ENCODE data around the gene CARMIL1.

Gene CARMIL1

GRCh38 chr6:25550631-25551030 lies 271.5 kb downstream of the CARMIL1 start:
- H3K4me1 Mint-ChIP-seq (ENCODE audit: low read depth in 2 of 2), result no peaks in the 10 kb centered on the region
- H3K4me3 Mint-ChIP-seq, result no peak overlapping the region
- no peaks in the 10 kb centered on the region for H3K9me3 Mint-ChIP-seq
- H3K27ac Mint-ChIP-seq, result no peak overlapping the region
- no peak for ATAC-seq (replicated peaks)
- H3K36me3 Mint-ChIP-seq (ENCODE audit: insufficient read depth), result peaks cover 3% of the 10 kb centered on the region
- no peak for DNase-seq
- H3K27me3 Mint-ChIP-seq, result peaks cover 0 to 6% of the 10 kb centered on the region in 2 donors

- H3K27me3 Mint-ChIP-seq, result peaks cover 0 to 22% of the 10 kb centered on the region in 2 donors
- ATAC-seq (replicated peaks) (no peak), DNase-seq (no peak)
- peaks cover 3% of the 10 kb centered on the region for H3K36me3 Mint-ChIP-seq (ENCODE audit: insufficient read depth)
- H3K4me3 Mint-ChIP-seq, result no peak overlapping the region
- H3K9me3 Mint-ChIP-seq, result no peaks in the 10 kb centered on the region
- H3K27ac Mint-ChIP-seq, result no peak overlapping the region
- peaks cover 2 to 4% of the 10 kb centered on the region in 2 donors for H3K4me1 Mint-ChIP-seq (ENCODE audit: low read depth in 2 of 2)
Measured at GRCh38 chr6:25553502-25553901, 274.3 kb downstream of the CARMIL1 start.

GRCh38 chr6:25555188-25555587 lies 276.0 kb downstream of the CARMIL1 start:
- H3K4me1 Mint-ChIP-seq (ENCODE audit: low read depth in 2 of 2), result peaks cover 2 to 4% of the 10 kb centered on the region in 2 donors
- H3K9me3 Mint-ChIP-seq, result no peaks in the 10 kb centered on the region
- no peak for ATAC-seq (replicated peaks)
- H3K4me3 Mint-ChIP-seq, result no peak overlapping the region
- no peak for DNase-seq
- H3K36me3 Mint-ChIP-seq (ENCODE audit: insufficient read depth), result peaks cover 3% of the 10 kb centered on the region
- no peak overlapping the region for H3K27ac Mint-ChIP-seq
- H3K27me3 Mint-ChIP-seq, result peaks cover 0 to 28% of the 10 kb centered on the region in 2 donors

- peak; percentile 62 to 76 (median 72) for DNase-seq
- H3K27me3 Mint-ChIP-seq, result peaks cover 0 to 28% of the 10 kb centered on the region in 2 donors
- H3K9me3 Mint-ChIP-seq, result no peaks in the 10 kb centered on the region
- no peaks in the 10 kb centered on the region for H3K36me3 Mint-ChIP-seq (ENCODE audit: insufficient read depth)
- no peak overlapping the region for H3K4me3 Mint-ChIP-seq
- ATAC-seq (replicated peaks), result peak; percentile 44
- H3K27ac Mint-ChIP-seq, result no peak overlapping the region
- H3K4me1 Mint-ChIP-seq (ENCODE audit: low read depth in 2 of 2), result peaks cover 2 to 4% of the 10 kb centered on the region in 2 donors
Measured at GRCh38 chr6:25556516-25556915, 277.3 kb downstream of the CARMIL1 start.

- peaks cover 2 to 4% of the 10 kb centered on the region in 2 donors for H3K4me1 Mint-ChIP-seq (ENCODE audit: low read depth in 2 of 2)
- peaks cover 0 to 28% of the 10 kb centered on the region in 2 donors for H3K27me3 Mint-ChIP-seq
- no peaks in the 10 kb centered on the region for H3K36me3 Mint-ChIP-seq (ENCODE audit: insufficient read depth)
- DNase-seq (no peak), ATAC-seq (replicated peaks) (no peak)
- no peak overlapping the region for H3K27ac Mint-ChIP-seq
- H3K4me3 Mint-ChIP-seq, result no peak overlapping the region
- H3K9me3 Mint-ChIP-seq, result no peaks in the 10 kb centered on the region
Measured at GRCh38 chr6:25558155-25558817, 279.1 kb downstream of the CARMIL1 start.

- no peaks in the 10 kb centered on the region for H3K9me3 Mint-ChIP-seq
- peaks cover 0 to 21% of the 10 kb centered on the region in 2 donors for H3K27me3 Mint-ChIP-seq
- H3K4me1 Mint-ChIP-seq (ENCODE audit: low read depth in 2 of 2), result peaks cover 2 to 4% of the 10 kb centered on the region in 2 donors
- H3K36me3 Mint-ChIP-seq (ENCODE audit: insufficient read depth), result no peaks in the 10 kb centered on the region
- no peak overlapping the region for H3K27ac Mint-ChIP-seq
- ATAC-seq (replicated peaks), result no peak
- H3K4me3 Mint-ChIP-seq, result no peak overlapping the region
- no peak for DNase-seq
Measured at GRCh38 chr6:25560865-25561264, 281.7 kb downstream of the CARMIL1 start.

GRCh38 chr6:25564943-25565342 lies 285.8 kb downstream of the CARMIL1 start:
- no peak for DNase-seq
- H3K4me1 Mint-ChIP-seq (ENCODE audit: low read depth in 2 of 2), result no peaks in the 10 kb centered on the region
- H3K27ac Mint-ChIP-seq, result no peak overlapping the region
- no peaks in the 10 kb centered on the region for H3K27me3 Mint-ChIP-seq
- H3K36me3 Mint-ChIP-seq (ENCODE audit: insufficient read depth), result no peaks in the 10 kb centered on the region
- H3K4me3 Mint-ChIP-seq, result no peak overlapping the region
- no peak for ATAC-seq (replicated peaks)
- H3K9me3 Mint-ChIP-seq, result no peaks in the 10 kb centered on the region

GRCh38 chr6:25570578-25570977 lies 291.4 kb downstream of the CARMIL1 start:
- no peaks in the 10 kb centered on the region for H3K4me1 Mint-ChIP-seq (ENCODE audit: low read depth in 2 of 2)
- DNase-seq (no peak), ATAC-seq (replicated peaks) (no peak)
- H3K36me3 Mint-ChIP-seq (ENCODE audit: insufficient read depth), result peaks cover 2% of the 10 kb centered on the region
- no peaks in the 10 kb centered on the region for H3K9me3 Mint-ChIP-seq
- no peak overlapping the region for H3K4me3 Mint-ChIP-seq
- peaks cover 0 to 15% of the 10 kb centered on the region in 2 donors for H3K27me3 Mint-ChIP-seq
- no peak overlapping the region for H3K27ac Mint-ChIP-seq

GRCh38 chr6:25576919-25577318 lies 297.7 kb downstream of the CARMIL1 start:
- ATAC-seq (replicated peaks) (no peak), DNase-seq (no peak)
- Mint-ChIP-seq H3K36me3 (ENCODE audit: insufficient read depth) (peaks cover 2% of the 10 kb centered on the region), H3K9me3 (no peaks in the 10 kb centered on the region), H3K4me3 (no peak overlapping the region), H3K4me1 (ENCODE audit: low read depth in 2 of 2) (peaks cover 5 to 8% of the 10 kb centered on the region in 2 donors), H3K27me3 (peaks cover 0 to 11% of the 10 kb centered on the region in 2 donors), H3K27ac (no peak overlapping the region)

- Mint-ChIP-seq H3K27me3 (peaks cover 0 to 6% of the 10 kb centered on the region in 2 donors), H3K27ac (no peak overlapping the region), H3K36me3 (ENCODE audit: insufficient read depth) (peaks cover 2% of the 10 kb centered on the region), H3K4me1 (ENCODE audit: low read depth in 2 of 2) (peaks cover 5 to 8% of the 10 kb centered on the region in 2 donors), H3K4me3 (no peak overlapping the region), H3K9me3 (no peaks in the 10 kb centered on the region)
- DNase-seq (no peak), ATAC-seq (replicated peaks) (no peak)
Measured at GRCh38 chr6:25578538-25578937, 299.4 kb downstream of the CARMIL1 start.

- no peaks in the 10 kb centered on the region for H3K9me3 Mint-ChIP-seq
- H3K27ac Mint-ChIP-seq, result peak overlapping the region in 1 of 2 donors; percentile 69
- no peaks in the 10 kb centered on the region for H3K36me3 Mint-ChIP-seq (ENCODE audit: insufficient read depth)
- no peaks in the 10 kb centered on the region for H3K27me3 Mint-ChIP-seq
- DNase-seq (no peak), ATAC-seq (replicated peaks) (no peak)
- H3K4me1 Mint-ChIP-seq (ENCODE audit: low read depth in 2 of 2), result peaks cover 5 to 8% of the 10 kb centered on the region in 2 donors
- no peak overlapping the region for H3K4me3 Mint-ChIP-seq
Measured at GRCh38 chr6:25579391-25579883, 300.3 kb downstream of the CARMIL1 start.

GRCh38 chr6:25579902-25580495 lies 300.8 kb downstream of the CARMIL1 start:
- DNase-seq, result no peak
- peak overlapping the region; percentile 69 to 72 for H3K27ac Mint-ChIP-seq
- H3K27me3 Mint-ChIP-seq, result no peaks in the 10 kb centered on the region
- peak overlapping the region; percentile 50 to 66 for H3K4me3 Mint-ChIP-seq
- peaks cover 5 to 8% of the 10 kb centered on the region in 2 donors for H3K4me1 Mint-ChIP-seq (ENCODE audit: low read depth in 2 of 2)
- H3K9me3 Mint-ChIP-seq, result no peaks in the 10 kb centered on the region
- no peaks in the 10 kb centered on the region for H3K36me3 Mint-ChIP-seq (ENCODE audit: insufficient read depth)
- no peak for ATAC-seq (replicated peaks)

GRCh38 chr6:25582101-25582500 lies 302.9 kb downstream of the CARMIL1 start:
- no peak for ATAC-seq (replicated peaks)
- H3K27ac Mint-ChIP-seq, result no peak overlapping the region

GRCh38 chr6:25583099-25583498 lies 303.9 kb downstream of the CARMIL1 start:
- Mint-ChIP-seq H3K27me3 (no peaks in the 10 kb centered on the region), H3K36me3 (ENCODE audit: insufficient read depth) (no peaks in the 10 kb centered on the region), H3K4me1 (ENCODE audit: low read depth in 2 of 2) (peaks cover 5 to 8% of the 10 kb centered on the region in 2 donors), H3K4me3 (no peak overlapping the region), H3K27ac (no peak overlapping the region), H3K9me3 (no peaks in the 10 kb centered on the region)
- ATAC-seq (replicated peaks) (no peak), DNase-seq (no peak)

More at GRCh38 chr6:25582101-25582500, 302.9 kb downstream of the CARMIL1 start:
- peaks cover 5 to 8% of the 10 kb centered on the region in 2 donors for H3K4me1 Mint-ChIP-seq (ENCODE audit: low read depth in 2 of 2)
- H3K4me3 Mint-ChIP-seq, result no peak overlapping the region
- DNase-seq, result no peak
- H3K9me3 Mint-ChIP-seq, result no peaks in the 10 kb centered on the region
- H3K27me3 Mint-ChIP-seq, result no peaks in the 10 kb centered on the region
- H3K36me3 Mint-ChIP-seq (ENCODE audit: insufficient read depth), result no peaks in the 10 kb centered on the region
